NCI-H510A (cell line): ENCODE data around the gene SLK.

Experiments
- DNase-seq: peaks from one replicate; lab custom pipeline; 2025; lab: John Stamatoyannopoulos, UW

The SLK gene

GRCh38 chr10:104054430-104054829 lies 87.5 kb downstream of the SLK start:
- no peak for DNase-seq

- DNase-seq = no peak
These were observed 89.8 kb downstream of the SLK start for GRCh38 chr10:104056619-104057273.

GRCh38 chr10:104057717-104058116 lies 90.8 kb downstream of the SLK start:
- no peak for DNase-seq

GRCh38 chr10:104059364-104059763 lies 92.4 kb downstream of the SLK start:
- DNase-seq = no peak

GRCh38 chr10:104061196-104061595 lies 94.3 kb downstream of the SLK start:
- no peak for DNase-seq

GRCh38 chr10:104065748-104066147 lies 98.8 kb downstream of the SLK start:
- no peak for DNase-seq

- no peak for DNase-seq
These were observed 100.0 kb downstream of the SLK start for GRCh38 chr10:104066945-104067344.

- DNase-seq = no peak
These were observed 100.6 kb downstream of the SLK start for GRCh38 chr10:104067525-104067924.

- no peak for DNase-seq
These were observed 102.7 kb downstream of the SLK start for GRCh38 chr10:104069613-104070012.

- DNase-seq = no peak
These were observed 105.8 kb downstream of the SLK start for GRCh38 chr10:104072786-104073185.

GRCh38 chr10:104074505-104074904 lies 107.6 kb downstream of the SLK start:
- no peak for DNase-seq

- DNase-seq = peak; percentile 59
These were observed 109.8 kb downstream of the SLK start for GRCh38 chr10:104076743-104077160.

GRCh38 chr10:104077247-104077646 lies 110.3 kb downstream of the SLK start:
- no peak for DNase-seq

GRCh38 chr10:104077663-104078151 lies 110.8 kb downstream of the SLK start:
- peak; percentile 19 for DNase-seq
